D721Med (cell line): ENCODE results near the gene LPP.

Experiments used
- DNase-seq: peaks from one replicate; pipeline ENCODE4 v3.0.0; 2011; ENCODE audit warnings: low spot score; ENCODE audit not compliant: insufficient read length
- FAIRE-seq: peaks from 2 replicates; lab custom pipeline; 2011; peaks lifted over from hg19 to GRCh38; lab: Jason Lieb, UNC
- TF ChIP-seq, protein P1 (sequence below): IDR thresholded peaks from 2 replicates; pipeline ENCODE4 v1.5.1; 2012; ENCODE audit warnings: mild to moderate bottlenecking, control low read depth; ENCODE audit not compliant: insufficient read depth; ENCODE audit errors: missing control alignments

LPP gene

GRCh38 chr3:188253123-188253793, 99.3 kb downstream of the LPP start:
- FAIRE-seq (no peak), DNase-seq (no peak)
- TF ChIP-seq, protein P1, sequence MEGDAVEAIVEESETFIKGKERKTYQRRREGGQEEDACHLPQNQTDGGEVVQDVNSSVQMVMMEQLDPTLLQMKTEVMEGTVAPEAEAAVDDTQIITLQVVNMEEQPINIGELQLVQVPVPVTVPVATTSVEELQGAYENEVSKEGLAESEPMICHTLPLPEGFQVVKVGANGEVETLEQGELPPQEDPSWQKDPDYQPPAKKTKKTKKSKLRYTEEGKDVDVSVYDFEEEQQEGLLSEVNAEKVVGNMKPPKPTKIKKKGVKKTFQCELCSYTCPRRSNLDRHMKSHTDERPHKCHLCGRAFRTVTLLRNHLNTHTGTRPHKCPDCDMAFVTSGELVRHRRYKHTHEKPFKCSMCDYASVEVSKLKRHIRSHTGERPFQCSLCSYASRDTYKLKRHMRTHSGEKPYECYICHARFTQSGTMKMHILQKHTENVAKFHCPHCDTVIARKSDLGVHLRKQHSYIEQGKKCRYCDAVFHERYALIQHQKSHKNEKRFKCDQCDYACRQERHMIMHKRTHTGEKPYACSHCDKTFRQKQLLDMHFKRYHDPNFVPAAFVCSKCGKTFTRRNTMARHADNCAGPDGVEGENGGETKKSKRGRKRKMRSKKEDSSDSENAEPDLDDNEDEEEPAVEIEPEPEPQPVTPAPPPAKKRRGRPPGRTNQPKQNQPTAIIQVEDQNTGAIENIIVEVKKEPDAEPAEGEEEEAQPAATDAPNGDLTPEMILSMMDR, result no peak

DNA sequence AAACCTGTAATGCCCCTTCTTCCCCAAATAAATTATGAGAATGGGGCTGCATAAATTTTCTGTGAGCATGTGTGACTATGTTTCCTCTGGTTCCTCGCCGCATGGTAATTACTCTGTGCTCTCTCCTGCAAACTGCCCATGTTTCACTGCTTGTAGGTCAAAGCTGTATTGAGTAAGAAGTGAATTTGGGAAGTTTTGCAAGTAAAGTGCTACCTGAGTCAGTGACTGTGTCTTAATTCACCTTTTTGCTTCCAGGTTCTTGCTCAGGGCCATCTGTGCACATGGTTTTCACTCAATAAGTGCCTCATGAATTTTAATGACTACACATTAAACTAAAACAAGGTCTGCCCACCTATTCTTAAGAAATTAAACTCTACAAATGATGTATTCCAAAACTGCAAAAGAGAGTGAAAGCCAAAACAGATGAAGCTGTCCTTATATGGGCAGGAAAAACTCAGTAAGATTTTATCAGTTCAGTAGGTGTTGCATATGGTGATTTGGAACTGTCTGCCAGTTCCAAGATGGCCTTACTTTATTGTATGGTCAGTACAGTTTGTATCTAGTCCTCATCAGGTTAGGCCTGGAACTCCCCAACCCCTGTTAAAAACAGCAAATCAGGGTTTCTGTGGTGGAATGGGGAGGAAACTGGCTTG, 100.0 kb downstream of the LPP start:
- TF ChIP-seq, protein P1, result no peak
- no peak for DNase-seq
- no peak for FAIRE-seq

DNA sequence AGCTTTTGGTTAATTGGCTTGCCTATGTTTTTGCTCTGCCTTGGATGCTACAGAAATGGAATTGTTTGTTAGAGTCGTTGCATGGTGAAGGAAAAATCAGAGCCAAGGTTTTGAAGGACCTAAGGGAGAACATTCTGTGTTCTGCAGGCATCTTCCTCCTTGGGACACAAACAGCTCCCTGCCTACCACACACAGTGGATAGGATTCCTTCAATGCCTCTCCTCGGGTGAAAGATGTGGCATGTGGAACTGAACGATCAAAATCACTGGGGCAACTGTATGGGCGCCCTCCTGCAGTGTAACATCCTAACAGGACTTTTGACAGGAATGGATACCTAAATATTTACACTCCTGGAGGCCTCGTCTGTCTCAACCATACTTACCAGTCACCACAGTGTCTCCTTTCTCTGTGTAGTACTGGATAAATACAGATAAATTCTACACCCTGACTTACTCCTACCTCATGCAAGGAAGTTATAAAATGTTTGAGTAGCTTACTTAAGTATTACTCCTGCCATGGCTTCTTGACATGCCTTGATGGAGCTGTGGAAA, 100.6 kb downstream of the LPP start:
- DNase-seq, result no peak
- TF ChIP-seq, protein P1, result no peak
- FAIRE-seq, result no peak

DNA sequence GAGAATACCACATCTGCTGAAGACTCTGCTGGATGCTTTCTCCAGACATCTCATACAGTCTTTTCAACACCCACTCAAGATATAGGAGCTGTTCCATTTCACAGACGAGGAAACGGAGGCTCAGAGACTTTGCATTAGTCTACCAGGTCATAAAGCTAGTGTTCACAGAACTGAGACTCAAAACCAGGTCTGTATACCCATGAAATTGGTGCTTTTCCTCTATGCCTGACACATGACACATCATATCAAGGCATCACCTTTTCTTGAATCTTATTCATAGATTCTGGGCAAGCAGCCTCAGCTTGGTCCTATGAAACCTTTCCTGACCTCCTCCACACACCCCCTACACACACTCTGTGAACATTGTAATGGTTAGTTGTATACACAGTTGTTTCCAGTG, 101.2 kb downstream of the LPP start:
- FAIRE-seq (no peak), DNase-seq (no peak)
- TF ChIP-seq, protein P1, result no peak

- no peak for FAIRE-seq
- TF ChIP-seq, protein P1, result no peak
- DNase-seq, result no peak
These were observed 102.8 kb downstream of the LPP start for GRCh38 chr3:188256758-188257157.

- FAIRE-seq, result no peak
- TF ChIP-seq, protein P1, result no peak
- no peak for DNase-seq
These were observed 103.5 kb downstream of the LPP start for GRCh38 chr3:188257384-188258026.
